Suprapubic skin (tissue), 3 donors: Measurements from ENCODE around the gene TBC1D19.

ENCODE experiments used
- EP300 ChIP-seq: sonication (generic); formaldehyde crosslinking; IDR thresholded peaks from one replicate; pipeline ENCODE4 v1.6.1; 2017; ENCODE audit warnings: antibody characterized with exemption
- TF ChIP-seq, protein P1 (sequence below), 2 donors: fragments of 200-600 bp in 1 of 2; fragments of 450-650 bp in 1 of 2; sonication (generic) in 1 of 2; IDR thresholded peaks; one replicate each; pipeline ENCODE4 v1.5.1; 2016 to 2019; ENCODE audit warnings: antibody characterized with exemption in 2 of 2, mild to moderate bottlenecking in 1 of 2, moderate library complexity in 1 of 2

DNA sequence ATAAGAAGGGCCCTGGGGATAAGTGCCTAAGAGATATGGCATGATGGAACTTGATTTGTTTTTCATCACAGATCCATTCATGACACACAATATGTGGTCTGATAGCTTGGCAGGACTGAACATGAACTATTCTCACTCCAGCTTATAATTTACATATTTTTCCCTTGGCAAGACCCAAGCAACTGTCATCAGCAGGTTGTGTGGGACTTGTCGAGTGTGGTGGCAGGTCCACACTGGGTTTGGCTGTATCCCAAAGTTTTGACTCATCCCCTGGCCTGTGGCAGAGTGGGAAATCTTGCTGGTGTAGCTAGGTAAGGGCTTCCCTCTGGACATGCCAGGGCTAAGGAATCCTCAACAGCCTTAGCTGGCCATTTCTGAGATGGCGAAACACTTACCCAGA, 195.8 kb downstream of the TBC1D19 start:
- TF ChIP-seq, protein P1, sequence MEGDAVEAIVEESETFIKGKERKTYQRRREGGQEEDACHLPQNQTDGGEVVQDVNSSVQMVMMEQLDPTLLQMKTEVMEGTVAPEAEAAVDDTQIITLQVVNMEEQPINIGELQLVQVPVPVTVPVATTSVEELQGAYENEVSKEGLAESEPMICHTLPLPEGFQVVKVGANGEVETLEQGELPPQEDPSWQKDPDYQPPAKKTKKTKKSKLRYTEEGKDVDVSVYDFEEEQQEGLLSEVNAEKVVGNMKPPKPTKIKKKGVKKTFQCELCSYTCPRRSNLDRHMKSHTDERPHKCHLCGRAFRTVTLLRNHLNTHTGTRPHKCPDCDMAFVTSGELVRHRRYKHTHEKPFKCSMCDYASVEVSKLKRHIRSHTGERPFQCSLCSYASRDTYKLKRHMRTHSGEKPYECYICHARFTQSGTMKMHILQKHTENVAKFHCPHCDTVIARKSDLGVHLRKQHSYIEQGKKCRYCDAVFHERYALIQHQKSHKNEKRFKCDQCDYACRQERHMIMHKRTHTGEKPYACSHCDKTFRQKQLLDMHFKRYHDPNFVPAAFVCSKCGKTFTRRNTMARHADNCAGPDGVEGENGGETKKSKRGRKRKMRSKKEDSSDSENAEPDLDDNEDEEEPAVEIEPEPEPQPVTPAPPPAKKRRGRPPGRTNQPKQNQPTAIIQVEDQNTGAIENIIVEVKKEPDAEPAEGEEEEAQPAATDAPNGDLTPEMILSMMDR (IDR thresholded peaks at IDR 0.05), result no peak
- TF ChIP-seq EP300, result no peak
